Breast epithelium (tissue), 4 donors: ENCODE data around the gene P3H2. TPM values are rescaled to one million over a fixed set of nuclear protein-coding genes. Genes with fewer than 3 reads are reported as not detected.
"Not testable (repeated sequence)": the region's sequence is repeated elsewhere in the genome, so short reads cannot be mapped to it uniquely, and the experiment has no call there.

Source experiments
- DNase-seq, 2 donors: peaks; one replicate each; pipeline ENCODE4 v3.0.0-alpha.2; 2019; ENCODE audit warnings: low spot score in 2 of 2
- H3K27ac ChIP-seq, 2 donors: fragments of 200-600 bp; sonication (generic) in 1 of 2; one replicate each; pipeline ENCODE4 v1.5.1; 2016 to 2019; ENCODE audit warnings: mild to moderate bottlenecking in 1 of 2
- H3K27me3 ChIP-seq, 2 donors: fragments of 200-600 bp; sonication (generic) in 1 of 2; one replicate each; pipeline versions ENCODE4 v1.5.1 to v1.6.0; 2017 to 2019; ENCODE audit warnings: control low read depth in 1 of 2, mild to moderate bottlenecking in 1 of 2
- H3K36me3 ChIP-seq: fragments of 200-600 bp; one replicate; pipeline ENCODE4 v1.5.1; 2019
- H3K4me1 ChIP-seq, 2 donors: fragments of 200-600 bp; sonication (generic); one replicate each; pipeline ENCODE4 v1.5.1; 2016 to 2019; ENCODE audit warnings: control low read depth in 1 of 2
- H3K4me3 ChIP-seq, 3 donors: fragments of 200-600 bp; sonication (generic); 1 replicate in 2 of 3; 2 replicates in 1 of 3; pipeline ENCODE4 v1.5.1; 2016 to 2019; ENCODE audit warnings: mild to moderate bottlenecking in 3 of 3, moderate library complexity in 2 of 3
- H3K9me3 ChIP-seq, 2 donors: fragments of 200-600 bp; sonication (generic) in 1 of 2; one replicate each; pipeline ENCODE4 v1.5.1; 2016 to 2019; ENCODE audit warnings: control low read depth in 1 of 2
- POLR2A ChIP-seq: fragments of 450-650 bp; IDR thresholded peaks from one replicate; pipeline ENCODE4 v1.6.1; 2016; ENCODE audit warnings: antibody characterized with exemption, mild to moderate bottlenecking, moderate library complexity
- POLR2AphosphoS5 ChIP-seq, 3 donors: sonication (generic); formaldehyde crosslinking; IDR thresholded peaks; one replicate each; pipeline ENCODE4 v1.6.1; 2017; ENCODE audit warnings: antibody characterized with exemption in 3 of 3
- intact Hi-C: fragments of 100-400 bp; cut with DNase I; formaldehyde crosslinking; loops from one replicate; pipeline ENCODE4 v1.15.1; 2023; ENCODE audit warnings: low total_unique reads
- total RNA-seq, 3 donors: library from RNA; depleted of rRNA; stranded (reverse); fragments of >200 nt; gene quantifications; one replicate each; pipeline ENCODE4 v1.1.0, GENCODE V29; 2016
- TF ChIP-seq, protein P1 (sequence below), 3 donors: fragments of 450-650 bp; IDR thresholded peaks; one replicate each; pipeline ENCODE4 v1.5.1; 2016 to 2017; ENCODE audit warnings: antibody characterized with exemption in 3 of 3, mild to moderate bottlenecking in 3 of 3, moderate library complexity in 3 of 3

Gene P3H2
- total RNA-seq, 3 donors from 2014 or later = 1.6 to 12.3 (median 10.2) TPM

DNA sequence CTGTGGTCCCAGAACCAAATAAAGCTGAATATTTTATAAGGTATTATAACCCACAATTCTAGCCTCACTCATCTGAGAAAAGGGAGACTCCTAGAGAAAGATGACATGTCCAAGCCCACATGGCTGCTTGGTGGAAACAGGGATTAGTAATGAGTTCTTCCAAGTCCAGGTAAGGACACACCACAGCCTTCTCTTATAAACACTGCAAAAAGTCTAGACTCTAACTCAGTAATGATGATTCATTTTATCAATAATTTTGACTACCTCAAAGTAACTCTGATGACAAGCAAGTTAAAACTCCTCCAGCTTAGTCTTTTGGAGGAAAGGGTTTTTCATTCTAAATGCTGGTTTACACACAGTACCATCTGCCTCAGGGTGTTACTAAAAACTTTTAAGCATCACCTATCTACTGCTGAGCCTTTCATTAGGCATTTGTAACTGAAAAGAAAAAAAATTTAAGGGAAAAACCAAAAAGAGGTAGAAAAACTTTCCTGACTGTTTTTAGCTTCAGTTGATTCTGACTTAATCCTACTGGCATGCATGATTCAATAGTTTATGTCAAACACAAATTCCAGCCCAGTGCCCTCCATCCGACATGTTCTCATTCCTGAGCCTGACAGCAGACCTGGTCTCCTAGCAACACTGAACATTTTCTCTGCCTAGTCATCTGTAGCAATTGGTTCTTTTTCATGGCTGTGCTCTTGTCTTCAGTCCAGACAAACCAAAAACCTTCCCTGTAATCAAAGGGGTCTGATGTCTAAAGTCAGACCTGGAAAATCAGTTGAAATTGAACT lies 43.9 kb downstream of the P3H2 start:
- peak in 1 of 2 donors; percentile 56 for DNase-seq
- H3K27ac ChIP-seq = peak overlapping the region; percentile 22 to 51
- intact Hi-C loops = no loop called here
- H3K27me3 ChIP-seq = no peaks in the 10 kb centered on the region
- H3K9me3 ChIP-seq = no peaks in the 10 kb centered on the region
- no peaks in the 10 kb centered on the region for H3K36me3 ChIP-seq
- H3K4me3 ChIP-seq = no peak overlapping the region
- no peaks in the 10 kb centered on the region for H3K4me1 ChIP-seq
- TF ChIP-seq POLR2AphosphoS5 (IDR thresholded peaks at IDR 0.05) (no peak), POLR2A (no peak)
- TF ChIP-seq, protein P1, sequence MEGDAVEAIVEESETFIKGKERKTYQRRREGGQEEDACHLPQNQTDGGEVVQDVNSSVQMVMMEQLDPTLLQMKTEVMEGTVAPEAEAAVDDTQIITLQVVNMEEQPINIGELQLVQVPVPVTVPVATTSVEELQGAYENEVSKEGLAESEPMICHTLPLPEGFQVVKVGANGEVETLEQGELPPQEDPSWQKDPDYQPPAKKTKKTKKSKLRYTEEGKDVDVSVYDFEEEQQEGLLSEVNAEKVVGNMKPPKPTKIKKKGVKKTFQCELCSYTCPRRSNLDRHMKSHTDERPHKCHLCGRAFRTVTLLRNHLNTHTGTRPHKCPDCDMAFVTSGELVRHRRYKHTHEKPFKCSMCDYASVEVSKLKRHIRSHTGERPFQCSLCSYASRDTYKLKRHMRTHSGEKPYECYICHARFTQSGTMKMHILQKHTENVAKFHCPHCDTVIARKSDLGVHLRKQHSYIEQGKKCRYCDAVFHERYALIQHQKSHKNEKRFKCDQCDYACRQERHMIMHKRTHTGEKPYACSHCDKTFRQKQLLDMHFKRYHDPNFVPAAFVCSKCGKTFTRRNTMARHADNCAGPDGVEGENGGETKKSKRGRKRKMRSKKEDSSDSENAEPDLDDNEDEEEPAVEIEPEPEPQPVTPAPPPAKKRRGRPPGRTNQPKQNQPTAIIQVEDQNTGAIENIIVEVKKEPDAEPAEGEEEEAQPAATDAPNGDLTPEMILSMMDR (IDR thresholded peaks at IDR 0.05) = no peak

DNA sequence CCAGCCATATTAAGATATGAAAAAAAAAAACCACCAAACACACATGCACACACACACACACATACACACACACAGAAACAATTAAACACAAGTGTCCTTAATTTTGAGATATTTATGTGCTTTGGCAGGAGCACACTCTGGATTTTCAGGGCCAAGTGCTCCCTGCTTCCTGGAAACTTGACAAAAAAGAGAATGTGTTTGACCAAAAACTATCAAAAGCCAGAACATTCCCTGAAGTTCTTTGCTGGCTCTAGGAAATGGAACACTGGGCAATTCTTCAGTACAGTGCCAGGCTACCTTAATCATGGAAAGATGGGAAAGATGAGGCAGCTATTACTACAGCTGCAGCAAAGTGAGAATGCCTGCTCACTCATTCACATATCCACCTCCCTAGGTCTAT lies 44.6 kb downstream of the P3H2 start:
- intact Hi-C loops = no loop called here
- no peak for DNase-seq
- TF ChIP-seq POLR2A = no peak
- Histone ChIP-seq H3K27ac (peak overlapping the region; percentile 22 to 51), H3K4me1 (no peaks in the 10 kb centered on the region), H3K27me3 (no peaks in the 10 kb centered on the region), H3K9me3 (no peaks in the 10 kb centered on the region), H3K4me3 (no peak overlapping the region), H3K36me3 (no peaks in the 10 kb centered on the region)

DNA sequence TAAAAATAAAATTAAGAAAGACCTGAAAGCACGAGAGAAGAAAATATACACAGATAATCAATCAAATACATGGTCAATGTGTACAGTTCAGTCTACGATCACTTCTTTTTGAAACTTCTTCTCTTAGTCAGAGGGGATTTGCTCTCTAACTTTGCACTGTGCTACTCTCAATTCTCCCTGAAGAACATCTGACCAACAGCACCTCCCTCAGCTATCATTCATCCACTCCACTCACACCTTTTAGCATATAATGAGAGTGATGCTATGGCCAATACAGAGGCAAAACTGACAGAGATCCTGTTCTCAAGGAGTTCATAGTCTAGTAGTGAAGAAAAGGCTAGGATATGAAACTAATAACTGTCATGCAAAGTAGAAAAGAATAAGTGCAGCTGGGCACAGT lies 45.9 kb downstream of the P3H2 start:
- H3K4me3 ChIP-seq = no peak overlapping the region
- no peaks in the 10 kb centered on the region for H3K4me1 ChIP-seq
- H3K27me3 ChIP-seq = no peaks in the 10 kb centered on the region
- DNase-seq = no peak
- no peaks in the 10 kb centered on the region for H3K36me3 ChIP-seq
- TF ChIP-seq, protein P1 (IDR thresholded peaks at IDR 0.05) = no peak
- no peak for TF ChIP-seq POLR2AphosphoS5 (IDR thresholded peaks at IDR 0.05)
- TF ChIP-seq POLR2A = no peak
- no peak overlapping the region for H3K27ac ChIP-seq
- H3K9me3 ChIP-seq = no peaks in the 10 kb centered on the region
- intact Hi-C loops = no loop called here

DNA sequence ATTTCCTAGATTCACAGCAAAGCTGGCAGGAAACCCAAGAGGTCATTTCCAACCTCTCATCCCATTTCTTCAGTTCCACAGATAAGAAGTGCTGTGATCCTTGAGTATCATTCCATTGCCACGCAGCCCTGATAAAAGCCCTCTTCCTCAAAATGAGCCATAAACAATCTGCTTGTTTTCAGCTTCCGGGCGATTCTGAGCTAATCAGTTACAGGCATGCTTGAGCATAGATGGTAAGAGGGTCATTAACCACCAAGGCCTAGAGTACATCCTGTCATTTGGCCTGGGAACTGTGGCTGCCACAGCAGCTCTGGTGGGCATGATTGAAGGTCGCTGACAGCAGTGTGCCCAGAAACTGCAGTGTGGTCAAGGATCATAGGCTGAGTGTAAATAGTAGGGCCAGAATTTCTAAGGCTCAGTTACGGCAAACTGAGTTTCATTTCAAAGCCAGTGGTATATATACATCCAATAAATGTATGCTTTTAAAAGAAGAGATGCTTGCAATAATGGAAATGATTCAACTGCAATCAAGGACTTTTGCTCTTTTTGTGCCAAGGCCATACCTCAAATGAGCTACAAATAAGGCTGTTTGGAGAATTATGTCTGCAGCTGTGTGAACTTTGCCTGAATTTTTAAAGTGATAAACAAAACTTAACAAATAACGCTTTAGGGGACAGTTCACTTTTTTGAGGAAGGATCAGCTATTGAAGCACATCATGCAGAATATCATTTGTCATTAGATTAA lies 47.3 kb downstream of the P3H2 start:
- intact Hi-C loops = no loop called here

DNA sequence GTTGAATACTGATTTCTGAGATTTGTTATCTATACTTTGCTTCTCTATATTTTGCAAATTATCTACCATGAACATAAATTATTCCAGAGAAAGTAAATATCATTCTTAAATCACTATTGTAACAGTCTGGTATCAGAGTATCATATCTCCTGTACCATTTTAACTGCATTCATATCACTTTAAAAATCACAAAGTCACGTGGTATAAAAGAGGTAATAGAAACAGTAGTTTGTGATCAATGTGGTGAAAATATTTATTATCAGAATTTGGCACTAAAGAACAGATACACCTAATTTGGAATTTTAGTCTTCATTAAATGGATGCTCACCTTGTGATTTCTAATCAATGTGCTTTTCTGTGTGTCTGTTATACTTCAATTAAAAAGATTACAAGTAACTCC lies 47.8 kb downstream of the P3H2 start:
- TF ChIP-seq POLR2AphosphoS5 (IDR thresholded peaks at IDR 0.05) = no peak
- TF ChIP-seq POLR2A = no peak
- TF ChIP-seq, protein P1 (IDR thresholded peaks at IDR 0.05) = no peak
- Histone ChIP-seq H3K36me3 (no peaks in the 10 kb centered on the region), H3K9me3 (no peaks in the 10 kb centered on the region), H3K4me3 (no peak overlapping the region), H3K27me3 (no peaks in the 10 kb centered on the region), H3K27ac (no peak overlapping the region), H3K4me1 (no peaks in the 10 kb centered on the region)
- intact Hi-C loops = no loop called here
- no peak for DNase-seq

More for the DNA sequence above, 47.3 kb downstream of the P3H2 start:
- H3K4me3 ChIP-seq = no peak overlapping the region
- TF ChIP-seq POLR2AphosphoS5 (IDR thresholded peaks at IDR 0.05) (no peak), POLR2A (no peak)
- TF ChIP-seq, protein P1 (IDR thresholded peaks at IDR 0.05) = no peak
- no peak for DNase-seq
- H3K27me3 ChIP-seq = no peaks in the 10 kb centered on the region
- no peak overlapping the region for H3K27ac ChIP-seq
- no peaks in the 10 kb centered on the region for H3K9me3 ChIP-seq
- H3K4me1 ChIP-seq = no peaks in the 10 kb centered on the region
- no peaks in the 10 kb centered on the region for H3K36me3 ChIP-seq

DNA sequence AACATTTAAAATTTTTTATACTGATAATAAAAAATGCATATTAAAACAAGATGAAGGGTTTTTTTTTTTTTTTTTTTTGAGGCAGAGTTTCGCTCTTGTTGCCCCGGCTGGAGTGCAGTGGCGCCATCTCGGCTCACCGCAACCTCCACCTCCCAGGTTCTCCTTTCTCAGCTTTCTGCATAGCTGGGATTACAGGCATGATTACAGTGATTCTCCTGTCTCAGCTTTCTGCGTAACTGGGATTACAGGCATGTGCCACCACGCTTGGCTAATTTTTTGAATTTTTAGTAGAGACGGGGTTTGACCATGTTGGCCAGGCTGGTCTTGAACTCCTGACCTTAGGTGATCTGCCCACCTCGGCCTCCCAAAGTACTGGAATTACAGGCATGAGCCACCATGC lies 48.8 kb downstream of the P3H2 start:
- H3K4me1 ChIP-seq, H3K9me3 ChIP-seq, intact Hi-C loops: not testable (repeated sequence)

More for the DNA sequence above, 48.8 kb downstream of the P3H2 start:
- not testable (repeated sequence) for H3K36me3 ChIP-seq, DNase-seq, H3K27me3 ChIP-seq, H3K27ac ChIP-seq, H3K4me3 ChIP-seq
